Stimulated activated CD4-positive, alpha-beta T cell treated with anti-CD3 and anti-CD28 coated beads, Interleukin-12 subunit alpha, Interleukin-12 subunit beta, amount 100 ng/mL, for 4 hours (primary cell): Measurements from ENCODE around the gene BRD4.
"Not testable (repeated sequence)": the region's sequence is repeated elsewhere in the genome, so short reads cannot be mapped to it uniquely, and the experiment has no call there.

Experiments
- DNase-seq: peaks from one replicate; pipeline ENCODE4 v3.0.0-alpha.2; 2020

BRD4 gene

GRCh38 chr19:15332311-15332996 is at the start of gene BRD4:
TSS of gene BRD4 (minus strand) at chr19:15332539. CDS start at chr19:15273099, 59,440 bp downstream.
- peak; percentile 80 for DNase-seq

DNA sequence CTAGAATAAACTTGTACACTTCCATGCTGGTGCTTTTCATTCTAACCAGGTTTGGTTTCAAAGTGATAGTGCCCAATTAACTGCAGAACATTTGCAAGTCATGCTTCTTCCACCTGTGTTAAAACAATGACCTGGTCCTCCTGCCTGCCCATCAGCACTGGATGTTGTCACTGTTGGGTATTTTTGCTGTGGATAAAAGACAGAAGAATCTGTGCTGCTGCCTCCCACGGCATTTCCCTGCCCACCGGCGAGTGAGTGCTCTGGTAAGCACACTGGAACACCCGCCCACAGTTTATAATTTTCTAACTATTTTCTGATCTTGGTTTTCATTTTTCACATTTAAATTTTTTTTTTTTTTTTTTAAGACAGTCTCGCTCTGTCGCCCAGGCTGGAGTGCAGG is 49.5 kb upstream of the BRD4 start:
- no peak for DNase-seq

GRCh38 chr19:15381429-15381828 is 49.1 kb upstream of the BRD4 start:
- DNase-seq, result no peak

DNA sequence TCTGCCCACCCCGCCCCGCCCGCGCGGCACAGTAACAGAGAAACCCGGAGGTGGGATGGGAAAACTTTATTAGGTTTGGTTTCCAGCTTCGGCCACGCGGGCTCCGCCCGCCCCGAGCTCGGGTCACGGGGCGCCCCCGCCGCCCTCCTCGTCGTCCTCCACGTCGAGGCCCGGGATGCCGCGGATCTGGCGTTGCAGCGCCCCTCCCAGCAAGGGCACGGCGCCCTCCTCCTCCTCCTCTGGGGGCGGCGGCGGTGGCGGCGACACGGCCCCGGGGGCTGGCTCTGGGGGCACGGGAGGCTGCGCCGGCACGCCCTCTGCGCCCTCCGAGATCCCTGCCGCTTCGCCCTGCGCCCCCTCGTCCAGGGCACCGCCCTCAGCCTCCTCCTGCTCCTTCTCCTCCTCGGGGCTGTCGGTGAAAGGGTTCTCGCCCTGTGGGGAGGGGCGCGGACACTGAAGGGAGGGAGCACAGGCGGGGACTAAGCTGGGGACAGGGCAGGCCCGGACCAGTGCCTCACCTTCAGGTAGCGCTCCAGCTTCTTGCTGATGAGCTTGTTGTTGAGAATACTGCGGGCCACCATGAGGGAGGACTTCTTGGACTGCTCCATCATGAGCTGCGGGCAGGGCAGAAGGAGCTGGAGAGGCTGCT is 47.8 kb upstream of the BRD4 start:
- no peak for DNase-seq

GRCh38 chr19:15379083-15379998 is 47.0 kb upstream of the BRD4 start, which contains the start of gene AKAP8:
TSS of gene AKAP8 (minus strand) at chr19:15379787. CDS start at chr19:15379731, 56 bp downstream.
- DNase-seq, result peak; percentile 97

GRCh38 chr19:15378534-15379082 is 46.3 kb upstream of the BRD4 start:
- DNase-seq, result peak; percentile 54

DNA sequence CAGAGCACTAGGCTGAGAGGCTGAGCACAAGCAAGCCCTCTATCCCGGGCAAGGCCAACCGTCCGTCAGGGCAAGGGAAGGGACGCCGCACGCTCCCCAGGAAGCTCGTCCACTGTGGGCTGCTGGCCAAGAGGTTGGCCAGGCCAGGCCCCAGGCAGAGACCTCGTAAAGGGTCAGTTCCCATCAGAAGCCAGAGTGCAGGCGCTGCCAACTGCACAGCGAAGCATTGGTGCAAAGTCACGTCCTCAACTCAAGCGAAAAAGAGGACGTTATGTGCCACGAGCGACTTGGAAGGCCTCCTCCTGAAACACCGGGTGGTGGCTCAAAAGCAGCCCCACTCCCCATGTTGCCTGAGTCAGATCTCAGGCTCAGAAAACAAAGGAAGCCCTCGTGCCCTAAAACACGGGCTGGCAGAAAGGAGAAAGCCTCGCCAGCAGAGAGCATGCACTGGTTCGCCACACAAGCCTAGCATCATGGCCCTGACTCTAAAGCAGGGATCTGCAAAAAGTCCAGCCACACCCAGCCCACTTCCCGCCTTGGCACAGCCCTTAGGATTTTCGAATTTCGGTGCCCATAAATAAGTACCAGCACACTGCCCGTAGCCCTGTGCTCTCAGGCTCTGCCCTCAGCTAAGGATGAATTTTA is 42.6 kb upstream of the BRD4 start:
- DNase-seq, result no peak

GRCh38 chr19:15374105-15374651 is 41.8 kb upstream of the BRD4 start:
- no peak for DNase-seq

- no peak for DNase-seq
These were observed 41.3 kb upstream of the BRD4 start for GRCh38 chr19:15373644-15374043.

DNA sequence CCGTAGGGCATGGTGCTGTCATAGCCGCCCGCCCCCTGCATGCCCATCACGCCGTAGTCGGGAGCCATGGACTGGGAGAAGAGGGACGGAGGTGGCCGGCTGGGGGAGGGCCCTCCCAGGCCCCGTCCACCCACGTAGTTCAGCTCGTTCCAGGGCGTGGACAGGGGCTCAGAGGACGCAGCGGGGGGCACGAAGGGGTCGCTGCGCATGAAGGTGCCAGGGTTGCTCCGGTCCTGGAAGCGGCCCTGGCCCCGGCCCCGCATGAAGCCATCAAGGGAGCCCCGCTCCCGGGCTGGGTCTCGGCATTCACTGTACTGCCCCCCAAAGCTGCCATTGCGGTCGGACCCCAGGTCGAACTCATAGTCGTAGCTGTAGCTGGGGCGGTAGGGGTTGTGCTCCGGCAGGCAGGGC is 40.6 kb upstream of the BRD4 start:
- DNase-seq, result no peak

DNA sequence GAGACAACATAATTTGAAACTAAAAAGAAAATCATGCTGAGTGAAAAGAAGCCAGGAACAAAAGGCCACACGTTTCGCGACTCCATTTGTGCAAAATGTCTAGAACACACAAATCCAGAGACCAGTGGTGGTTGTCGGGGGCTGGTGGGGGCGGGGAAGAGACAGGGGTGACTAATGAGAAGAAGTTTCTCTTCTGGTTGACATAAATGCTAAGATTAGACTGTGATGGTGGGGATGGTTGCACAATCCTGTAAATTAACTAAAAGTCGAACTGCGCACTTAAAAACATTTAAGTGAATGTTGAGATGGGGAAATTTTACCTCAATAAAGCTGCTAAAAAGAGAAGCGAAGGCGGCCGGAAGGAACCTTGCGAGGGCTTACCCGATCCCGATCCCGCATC is 40.1 kb upstream of the BRD4 start:
- no peak for DNase-seq

DNA sequence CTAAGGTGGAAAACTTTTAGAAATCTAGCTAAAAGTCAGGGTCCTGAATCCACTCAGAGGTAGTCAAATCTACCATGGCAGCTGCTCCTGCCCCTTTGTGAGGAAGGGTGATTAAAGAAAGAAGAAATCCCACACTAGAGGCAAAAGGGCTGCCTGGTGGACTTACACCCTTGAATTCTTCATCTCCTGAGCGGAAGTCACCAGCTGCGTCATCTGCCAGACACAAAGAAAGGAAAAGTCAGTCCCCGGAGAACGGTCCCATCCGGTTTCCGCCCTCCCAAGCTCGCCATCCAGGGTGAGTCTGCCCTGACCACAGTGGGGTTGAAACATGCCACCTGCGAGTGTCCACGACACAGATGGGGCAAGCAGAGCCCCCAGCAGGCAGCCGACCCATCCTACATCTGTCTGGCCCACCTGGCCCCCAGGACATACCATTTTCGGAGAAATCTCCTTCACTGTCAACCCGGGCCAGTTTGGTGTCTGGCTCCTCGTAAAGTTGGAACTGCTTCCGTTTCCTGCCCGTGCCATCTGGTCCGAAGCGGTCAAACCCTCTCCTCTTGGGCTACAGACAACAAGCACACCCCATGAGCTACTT is 39.5 kb upstream of the BRD4 start:
- no peak for DNase-seq

DNA sequence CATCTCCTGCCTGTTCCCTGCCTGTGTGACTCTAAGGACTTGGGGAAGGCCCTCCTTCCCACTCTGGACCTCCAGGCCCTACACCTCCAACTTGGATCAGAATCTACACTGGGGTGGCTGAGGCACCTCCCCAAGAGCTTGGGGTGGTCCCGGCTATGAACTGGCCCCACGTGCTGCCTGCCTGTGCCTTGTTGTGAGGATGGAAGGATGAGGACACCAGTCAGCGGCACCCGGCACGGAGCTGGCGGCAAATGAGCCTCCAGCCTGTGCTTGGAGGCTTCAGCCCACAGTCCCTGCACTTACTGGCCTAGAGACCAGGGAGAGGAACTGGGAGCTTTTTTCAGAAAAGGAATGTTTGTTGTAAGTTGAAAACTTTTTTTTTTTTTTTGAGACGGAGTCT is 38.8 kb upstream of the BRD4 start:
- DNase-seq, result no peak

GRCh38 chr19:15369594-15369891 is 37.2 kb upstream of the BRD4 start:
- DNase-seq, result no peak

- no peak for DNase-seq
These were observed 36.7 kb upstream of the BRD4 start for GRCh38 chr19:15368798-15369593.

DNA sequence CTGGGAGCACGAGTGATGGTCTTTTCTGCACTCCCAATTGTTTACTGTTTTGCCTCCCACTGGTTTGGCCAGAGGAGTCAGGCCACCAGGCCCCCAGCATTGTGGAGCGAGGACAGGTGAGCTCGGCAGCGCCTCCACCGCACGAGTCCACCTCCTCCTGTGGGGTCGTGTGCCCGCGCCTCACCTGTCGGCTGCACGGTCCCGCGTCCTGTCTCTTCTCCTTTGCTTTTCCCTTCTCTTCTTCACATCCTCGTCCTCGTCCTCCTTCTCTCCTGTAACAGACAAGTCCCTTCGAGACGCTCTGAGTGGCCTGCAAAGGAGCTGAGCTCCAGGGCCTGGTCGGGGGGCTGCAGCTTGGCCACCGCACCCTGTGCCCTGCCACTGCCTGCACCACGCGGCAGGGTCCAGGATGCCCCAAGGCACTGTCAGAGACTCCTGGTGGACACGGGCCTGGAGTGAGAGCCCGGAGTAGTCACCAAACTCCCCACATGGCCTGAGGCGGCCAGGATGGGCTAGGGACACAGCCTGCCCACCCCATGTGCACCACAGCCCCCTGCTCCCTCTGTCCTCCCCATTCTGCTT is 35.8 kb upstream of the BRD4 start:
- DNase-seq, result no peak

GRCh38 chr19:15367439-15367838 is 35.1 kb upstream of the BRD4 start:
- DNase-seq, result no peak

GRCh38 chr19:15365264-15365663 is 32.9 kb upstream of the BRD4 start:
- DNase-seq, result no peak

DNA sequence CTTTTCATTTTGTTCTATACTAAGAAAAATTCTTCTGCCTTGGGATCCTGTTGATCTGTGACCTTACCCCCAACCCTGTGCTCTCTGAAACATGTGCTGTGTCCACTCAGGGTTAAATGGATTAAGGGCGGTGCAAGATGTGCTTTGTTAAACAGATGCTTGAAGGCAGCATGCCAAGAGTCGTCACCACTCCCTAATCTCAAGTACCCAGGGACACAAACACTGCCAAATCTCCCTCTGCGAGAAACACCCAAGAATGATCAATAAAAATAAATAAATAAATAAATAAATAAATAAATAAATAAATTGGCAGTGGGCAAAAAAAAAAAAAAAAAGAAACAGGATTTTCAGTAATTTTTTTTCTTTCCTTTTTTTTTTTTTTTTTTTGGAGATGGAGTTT is 31.5 kb upstream of the BRD4 start:
- not testable (repeated sequence) for DNase-seq

DNA sequence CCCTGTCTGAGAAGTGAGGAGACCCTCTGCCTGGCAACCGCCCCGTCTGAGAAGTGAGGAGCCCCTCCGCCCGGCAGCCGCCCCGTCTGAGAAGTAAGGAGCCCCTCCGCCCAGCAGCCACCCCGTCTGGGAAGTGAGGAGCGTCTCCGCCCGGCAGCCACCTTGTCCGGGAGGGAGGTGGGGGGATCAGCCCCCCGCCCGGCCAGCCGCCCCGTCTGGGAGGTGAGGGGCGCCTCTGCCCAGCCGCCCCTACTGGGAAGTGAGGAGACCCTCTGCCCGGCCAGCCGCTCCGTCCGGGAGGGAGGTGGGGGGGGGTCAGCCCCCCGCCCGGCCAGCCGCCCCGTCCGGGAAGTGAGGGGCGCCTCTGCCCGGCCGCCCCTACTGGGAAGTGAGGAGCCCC is 30.7 kb upstream of the BRD4 start:
- not testable (repeated sequence) for DNase-seq

DNA sequence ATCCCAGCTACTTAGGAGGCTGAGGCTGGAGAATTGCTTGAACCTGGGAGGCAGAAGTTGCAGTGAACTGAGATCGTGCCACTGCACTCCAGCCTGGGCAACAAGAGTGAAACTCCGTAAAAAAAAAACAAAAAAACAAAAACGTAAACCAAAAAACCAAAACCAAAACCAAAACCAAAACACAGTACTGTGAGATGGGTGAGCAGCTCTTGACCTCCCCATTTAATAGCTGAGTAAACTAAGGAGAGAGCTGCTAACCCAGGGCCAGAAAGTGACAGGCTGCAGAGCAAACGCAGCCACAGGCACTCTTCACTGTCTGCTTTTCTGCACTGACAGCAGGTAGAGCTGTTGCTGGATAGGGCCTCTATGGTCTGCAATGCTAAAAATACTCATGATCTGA is 27.7 kb upstream of the BRD4 start:
- not testable (repeated sequence) for DNase-seq
